Panc1 (cell line): ENCODE data around the gene DHX15. TPM values are rescaled to one million over a fixed set of nuclear protein-coding genes. Genes with fewer than 3 reads are reported as not detected.

Experiments used
- ATAC-seq: fragments of 200-7000 bp; cut with Tn5 transposase; 2 replicates; pipeline ENCODE4 v1.9.1; 2020; ENCODE audit warnings: mild to moderate bottlenecking, moderate library complexity
- BruUV-seq: library from RNA; stranded (reverse); fragments of 400-500 nt; replicated peaks from 2 replicates; lab custom pipeline; 2021; lab: Mats Ljungman, UMichigan
- CTCF ChIA-PET: fragments of 300-600 bp; sonication (Branson Sonifier 250); formaldehyde crosslinking; loops from one replicate; lab custom pipeline; 2022; ENCODE audit warnings: antibody characterized with exemption; lab: Charles Lee
- POLR2A ChIA-PET: fragments of 300-600 bp; sonication (Branson Sonifier 250); formaldehyde crosslinking; loops from one replicate; lab custom pipeline; 2022; ENCODE audit warnings: antibody characterized with exemption; lab: Charles Lee
- DNase-seq: peaks from one replicate; pipeline ENCODE4 v3.0.0-alpha.2; 2010; ENCODE audit warnings: low read depth, low spot score
- H3K27ac ChIP-seq: 2 replicates; pipeline ENCODE4 v1.5.1; 2011; ENCODE audit warnings: mild to moderate bottlenecking, low read length, inconsistent platforms
- H3K27me3 ChIP-seq: fragments of 200-500 bp; sonication (Bioruptor generic); 2 replicates; pipeline ENCODE4 v1.6.0; 2014; ENCODE audit warnings: low read length, inconsistent platforms; ENCODE audit not compliant: control insufficient read depth, insufficient read depth
- H3K36me3 ChIP-seq: fragments of 200-500 bp; sonication (Bioruptor generic); 2 replicates; pipeline ENCODE4 v1.5.1; 2014; ENCODE audit warnings: inconsistent platforms, mild to moderate bottlenecking, low read length, moderate library complexity; ENCODE audit not compliant: control insufficient read depth, insufficient read depth
- H3K4me1 ChIP-seq: 2 replicates; pipeline ENCODE4 v1.5.1; 2011; ENCODE audit warnings: inconsistent platforms, mild to moderate bottlenecking, low read length, moderate library complexity; ENCODE audit not compliant: control insufficient read depth, insufficient read depth
- H3K4me3 ChIP-seq, 2 experiments: 2 replicates each; pipeline ENCODE4 v1.5.1; 2011 to 2012; ENCODE audit warnings: low read depth in 2 of 2, low read length in 2 of 2, mild to moderate bottlenecking in 2 of 2, inconsistent platforms in 1 of 2, moderate library complexity in 1 of 2
- H3K9me3 ChIP-seq: fragments of 200-500 bp; sonication (Bioruptor generic); 2 replicates; pipeline ENCODE4 v1.5.1; 2014; ENCODE audit warnings: low read depth, mild to moderate bottlenecking, inconsistent platforms, low read length, moderate library complexity; ENCODE audit not compliant: control insufficient read depth, insufficient read depth
- POLR2AphosphoS5 ChIP-seq: IDR thresholded peaks from 2 replicates; pipeline ENCODE4 v1.6.1; 2012; ENCODE audit warnings: mild to moderate bottlenecking, low read depth, low read length, moderate library complexity
- SIN3A ChIP-seq: IDR thresholded peaks from 2 replicates; pipeline ENCODE4 v1.6.1; 2012; ENCODE audit warnings: low read depth, mild to moderate bottlenecking, low read length, moderate library complexity, borderline replicate concordance; ENCODE audit not compliant: insufficient read depth
- TCF7L2 ChIP-seq: IDR thresholded peaks from 2 replicates; pipeline ENCODE4 v1.6.1; 2011; ENCODE audit warnings: mild to moderate bottlenecking, low read depth, low read length, inconsistent platforms
- in situ Hi-C: cut with HindIII; loops from 2 replicates; pipeline ENCODE4 v1.10.0; 2016; ENCODE audit warnings: low sequenced_read_pairs, low pct_unique_long_range_greater_than_20kb
- intact Hi-C: fragments of 100-400 bp; cut with micrococcal nuclease; formaldehyde crosslinking; loops from one replicate; pipeline ENCODE4 v1.10.0; 2022; ENCODE audit not compliant: unreplicated experiment
- total RNA-seq: library from RNA; stranded (reverse); gene quantifications from one replicate; pipeline ENCODE4 v1.2.1, GENCODE V29; 2021; ENCODE audit not compliant: unreplicated experiment
- TF ChIP-seq, protein P1 (sequence below), 2 experiments: IDR thresholded peaks; 2 replicates each; pipeline ENCODE4 v1.6.1; 2011 to 2012; ENCODE audit warnings: low read depth in 2 of 2, control low read depth in 1 of 2, low read length in 1 of 2, mild to moderate bottlenecking in 1 of 2, moderate library complexity in 1 of 2; ENCODE audit not compliant: insufficient read depth in 1 of 2
- TF ChIP-seq, protein P2 (sequence below): fragments of 450-650 bp; IDR thresholded peaks from 2 replicates; pipeline ENCODE4 v1.5.1; 2017; ENCODE audit warnings: mild to moderate bottlenecking

The DHX15 gene
- total RNA-seq, 1 experiment from 2014 or later = 118 TPM

DNA sequence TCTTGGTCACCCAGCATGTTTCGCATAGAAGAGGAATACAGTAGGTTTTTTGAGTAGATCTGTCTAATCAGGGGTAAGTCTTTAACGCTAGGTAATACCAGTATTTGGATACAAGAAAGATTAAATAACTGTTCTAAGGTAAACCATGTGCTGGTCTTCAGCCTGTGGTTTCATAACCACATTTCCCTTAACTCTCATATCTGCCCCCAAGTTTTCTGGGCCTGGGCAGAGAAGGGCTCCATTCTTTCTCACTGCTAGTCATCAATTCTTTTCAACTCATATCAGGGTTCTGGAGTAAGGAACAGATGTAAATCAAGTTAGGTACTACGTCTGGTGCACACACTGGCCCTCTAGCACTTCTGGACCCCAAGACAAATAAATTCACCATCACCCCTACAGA lies 49.0 kb downstream of the DHX15 start:
- TF ChIP-seq POLR2AphosphoS5 (no peak), SIN3A (no peak), TCF7L2 (no peak)
- TF ChIP-seq, protein P1, sequence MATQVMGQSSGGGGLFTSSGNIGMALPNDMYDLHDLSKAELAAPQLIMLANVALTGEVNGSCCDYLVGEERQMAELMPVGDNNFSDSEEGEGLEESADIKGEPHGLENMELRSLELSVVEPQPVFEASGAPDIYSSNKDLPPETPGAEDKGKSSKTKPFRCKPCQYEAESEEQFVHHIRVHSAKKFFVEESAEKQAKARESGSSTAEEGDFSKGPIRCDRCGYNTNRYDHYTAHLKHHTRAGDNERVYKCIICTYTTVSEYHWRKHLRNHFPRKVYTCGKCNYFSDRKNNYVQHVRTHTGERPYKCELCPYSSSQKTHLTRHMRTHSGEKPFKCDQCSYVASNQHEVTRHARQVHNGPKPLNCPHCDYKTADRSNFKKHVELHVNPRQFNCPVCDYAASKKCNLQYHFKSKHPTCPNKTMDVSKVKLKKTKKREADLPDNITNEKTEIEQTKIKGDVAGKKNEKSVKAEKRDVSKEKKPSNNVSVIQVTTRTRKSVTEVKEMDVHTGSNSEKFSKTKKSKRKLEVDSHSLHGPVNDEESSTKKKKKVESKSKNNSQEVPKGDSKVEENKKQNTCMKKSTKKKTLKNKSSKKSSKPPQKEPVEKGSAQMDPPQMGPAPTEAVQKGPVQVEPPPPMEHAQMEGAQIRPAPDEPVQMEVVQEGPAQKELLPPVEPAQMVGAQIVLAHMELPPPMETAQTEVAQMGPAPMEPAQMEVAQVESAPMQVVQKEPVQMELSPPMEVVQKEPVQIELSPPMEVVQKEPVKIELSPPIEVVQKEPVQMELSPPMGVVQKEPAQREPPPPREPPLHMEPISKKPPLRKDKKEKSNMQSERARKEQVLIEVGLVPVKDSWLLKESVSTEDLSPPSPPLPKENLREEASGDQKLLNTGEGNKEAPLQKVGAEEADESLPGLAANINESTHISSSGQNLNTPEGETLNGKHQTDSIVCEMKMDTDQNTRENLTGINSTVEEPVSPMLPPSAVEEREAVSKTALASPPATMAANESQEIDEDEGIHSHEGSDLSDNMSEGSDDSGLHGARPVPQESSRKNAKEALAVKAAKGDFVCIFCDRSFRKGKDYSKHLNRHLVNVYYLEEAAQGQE (IDR thresholded peaks at IDR 0.05; ENCODE audit: insufficient read depth in 1 of 2, low read depth in 2 of 2, low read length in 1 of 2) = no peak
- TF ChIP-seq, protein P2, sequence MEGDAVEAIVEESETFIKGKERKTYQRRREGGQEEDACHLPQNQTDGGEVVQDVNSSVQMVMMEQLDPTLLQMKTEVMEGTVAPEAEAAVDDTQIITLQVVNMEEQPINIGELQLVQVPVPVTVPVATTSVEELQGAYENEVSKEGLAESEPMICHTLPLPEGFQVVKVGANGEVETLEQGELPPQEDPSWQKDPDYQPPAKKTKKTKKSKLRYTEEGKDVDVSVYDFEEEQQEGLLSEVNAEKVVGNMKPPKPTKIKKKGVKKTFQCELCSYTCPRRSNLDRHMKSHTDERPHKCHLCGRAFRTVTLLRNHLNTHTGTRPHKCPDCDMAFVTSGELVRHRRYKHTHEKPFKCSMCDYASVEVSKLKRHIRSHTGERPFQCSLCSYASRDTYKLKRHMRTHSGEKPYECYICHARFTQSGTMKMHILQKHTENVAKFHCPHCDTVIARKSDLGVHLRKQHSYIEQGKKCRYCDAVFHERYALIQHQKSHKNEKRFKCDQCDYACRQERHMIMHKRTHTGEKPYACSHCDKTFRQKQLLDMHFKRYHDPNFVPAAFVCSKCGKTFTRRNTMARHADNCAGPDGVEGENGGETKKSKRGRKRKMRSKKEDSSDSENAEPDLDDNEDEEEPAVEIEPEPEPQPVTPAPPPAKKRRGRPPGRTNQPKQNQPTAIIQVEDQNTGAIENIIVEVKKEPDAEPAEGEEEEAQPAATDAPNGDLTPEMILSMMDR = no peak

DNA sequence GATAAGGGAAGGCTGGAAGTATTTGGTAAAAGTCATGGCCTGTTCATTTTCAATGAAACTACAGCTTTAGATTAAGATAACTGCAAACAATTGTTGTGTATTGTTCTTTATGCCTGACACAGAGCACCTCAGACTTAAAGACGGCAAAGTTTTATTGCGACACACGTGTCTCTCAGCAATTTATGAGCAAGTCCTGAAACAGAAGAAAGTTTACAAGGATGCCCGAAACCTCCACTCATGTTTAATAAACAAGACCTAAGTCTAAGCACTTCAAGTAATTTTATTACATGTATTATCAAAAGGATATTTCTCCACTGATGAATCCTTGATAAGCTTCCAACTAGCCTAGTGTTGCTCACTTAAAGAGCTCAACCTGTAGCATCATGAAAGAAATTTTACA lies 51.0 kb downstream of the DHX15 start:
- in situ Hi-C loops = no loop called here
- ATAC-seq (no peak), DNase-seq (no peak)
- no peak overlapping the region for H3K4me3 ChIP-seq
- H3K27me3 ChIP-seq = no peaks in the 10 kb centered on the region
- no peaks in the 10 kb centered on the region for H3K4me1 ChIP-seq
- POLR2A ChIA-PET = no interaction called here
- intact Hi-C loops = no loop called here
- CTCF ChIA-PET = no interaction called here
- BruUV-seq = no TSS peak
- TF ChIP-seq TCF7L2 (no peak), SIN3A (no peak), POLR2AphosphoS5 (no peak)
- TF ChIP-seq, protein P2 = no peak
- TF ChIP-seq, protein P1 (IDR thresholded peaks at IDR 0.05; ENCODE audit: insufficient read depth in 1 of 2, low read depth in 2 of 2, low read length in 1 of 2) = no peak
- H3K27ac ChIP-seq = no peak overlapping the region
- H3K36me3 ChIP-seq = peaks cover 35% of the 10 kb centered on the region
- no peaks in the 10 kb centered on the region for H3K9me3 ChIP-seq

More for the DNA sequence above, 49.0 kb downstream of the DHX15 start:
- BruUV-seq = no TSS peak
- no peaks in the 10 kb centered on the region for H3K9me3 ChIP-seq
- DNase-seq = no peak
- peaks cover 40% of the 10 kb centered on the region for H3K36me3 ChIP-seq
- no peaks in the 10 kb centered on the region for H3K27me3 ChIP-seq
- ChIA-PET POLR2A (no interaction called here), CTCF (no interaction called here)
- H3K4me3 ChIP-seq = no peak overlapping the region
- H3K4me1 ChIP-seq = no peaks in the 10 kb centered on the region; the same call in 1 of the 2 replicates
- no peak for ATAC-seq
- intact Hi-C loops (no loop called here), in situ Hi-C loops (no loop called here)
- no peak overlapping the region for H3K27ac ChIP-seq
